ENCODE measurements around the gene SF3A1. TPM values are rescaled to one million over a fixed set of nuclear protein-coding genes. Genes with fewer than 3 reads are reported as not detected.

Gene SF3A1
- total and polyA plus RNA-seq, 2 of the 8 experiments (the other 6 are each of a cell fraction or from before 2014, with no cell fraction given) = 27.8 to 285 TPM

DNA sequence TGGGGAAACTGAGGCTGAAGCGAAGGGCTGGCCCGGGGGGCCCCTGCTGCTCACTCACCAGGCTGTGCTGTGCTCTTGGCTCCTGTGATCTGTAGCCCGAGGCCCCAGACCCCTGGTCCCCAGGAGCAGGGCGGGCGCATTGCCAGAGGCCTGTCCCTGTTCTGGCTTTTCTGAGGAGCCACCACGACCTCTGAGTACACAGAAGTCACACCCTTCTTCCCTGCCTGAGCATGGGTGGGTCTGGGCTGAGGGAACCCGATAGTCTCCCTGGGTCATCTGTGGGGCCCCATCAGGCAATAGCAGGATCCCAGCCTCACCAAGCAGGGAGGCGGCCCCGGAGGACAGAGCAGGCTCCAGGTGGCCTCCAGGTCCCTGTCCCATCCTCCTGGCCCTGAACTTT lies 72.5 kb downstream of the SF3A1 start:
- Histone ChIP-seq H3K9ac (replicated peaks in 1 of 4; ENCODE audit: extremely low read depth in 1 of 4, low read depth in 3 of 4, low read length in 3 of 4) (no peak overlapping the region), H2BK5ac (ENCODE audit: low read depth, low read length) (no peak overlapping the region), H3K79me1 (ENCODE audit: low read depth, low read length) (no peaks in the 10 kb centered on the region), H3K23ac (ENCODE audit: insufficient read length) (no peak overlapping the region), H3K4me2 (ENCODE audit: insufficient read depth in 1 of 2, low read depth in 2 of 2, low read length in 2 of 2) (no peak overlapping the region), H4K20me1 (replicated peaks in 1 of 2; ENCODE audit: control insufficient read depth in 1 of 2, insufficient read depth in 2 of 2, low read length in 2 of 2) (peaks cover 0 to 4% of the 10 kb centered on the region in 2 experiments), H4K91ac (replicated peaks; ENCODE audit: insufficient read length, low read length) (no peak overlapping the region), H2AK5ac (ENCODE audit: low read depth, low read length) (no peak overlapping the region), H4K5ac (ENCODE audit: insufficient read length, low read depth, low read length) (no peak overlapping the region), H3K27me3 (replicated peaks in 1 of 4; ENCODE audit: control insufficient read depth in 3 of 4, extremely low read depth in 1 of 4, insufficient read depth in 3 of 4, low read length in 3 of 4) (no peaks in the 10 kb centered on the region), H3K23me2 (ENCODE audit: low read depth, low read length) (peaks cover 9% of the 10 kb centered on the region; the same call in 1 of the 2 replicates), H2BK120ac (replicated peaks; ENCODE audit: low read depth, low read length) (no peak overlapping the region), H3K36me3 (ENCODE audit: control insufficient read depth in 2 of 4, insufficient read depth in 4 of 4, low read length in 3 of 4) (no peaks in the 10 kb centered on the region), H3K9me3 (ENCODE audit: insufficient read depth in 2 of 2, low read depth in 1 of 2, low read length in 1 of 2) (no peaks in the 10 kb centered on the region), H2BK12ac (ENCODE audit: low read depth, low read length) (no peak overlapping the region), H3K4me1 (replicated peaks in 1 of 4; ENCODE audit: control insufficient read depth in 3 of 4, insufficient read depth in 4 of 4, low read length in 3 of 4) (peaks cover 0 to 9% (median 6%) of the 10 kb centered on the region in 4 experiments; a peak in 6 of 7 replicates), H2BK15ac (ENCODE audit: low read length) (no peak overlapping the region), H2BK20ac (ENCODE audit: low read length) (no peak overlapping the region), H2AFZ (ENCODE audit: low read length) (no peak overlapping the region), H3K4me3 (ENCODE audit: extremely low read depth in 1 of 4, insufficient read depth in 2 of 4, low read depth in 3 of 4, low read length in 4 of 4) (no peak overlapping the region), H3K4ac (replicated peaks; ENCODE audit: insufficient read length, low read depth, low read length) (no peak overlapping the region), H4K8ac (ENCODE audit: extremely low read depth, insufficient read depth, low read length) (no peak overlapping the region), H3K56ac (replicated peaks; ENCODE audit: insufficient read length, low read depth, low read length) (no peak overlapping the region), H3K14ac (ENCODE audit: insufficient read length) (no peak overlapping the region), H3K79me2 (ENCODE audit: control insufficient read depth in 1 of 2, insufficient read depth in 2 of 2, low read length in 2 of 2) (no peaks in the 10 kb centered on the region), H3K27ac (ENCODE audit: low read depth, low read length) (no peak overlapping the region), H3K18ac (ENCODE audit: extremely low read depth, low read length) (no peak overlapping the region)
- CTCF ChIA-PET (ENCODE audit: partially characterized antibody) = interaction anchor here (0.9 to 9.1 kb wide), 5 partner anchors 14 to 54 kb away, joined by 3 to 203 read pairs (median 4); partner anchors contain the start of gene TBC1D10A
- WGBS, 2 experiments (ENCODE audit: extremely low coverage in 1 of 2, insufficient coverage in 1 of 2, insufficient read length in 1 of 2, insufficient replicate concordance in 2 of 2, low coverage in 1 of 2, low lambda C conversion rate in 2 of 2, missing lambda C conversion rate in 1 of 2) = 87% methylated on average over 9 of the region's 9 CpGs; no CpG with 5 or more reads in 1 of the 2 experiments
- DNase-seq (ENCODE audit: low read depth in 1 of 2, low spot score in 2 of 2) (no peak), FAIRE-seq (no peak)
- POLR2A ChIA-PET (ENCODE audit: partially characterized antibody) = interaction anchor here (1.3 kb wide), 1 partner anchor 89 kb away, joined by 3 read pairs; no protein-coding TSS in a partner anchor
- TF ChIP-seq RBBP5 (IDR thresholded peaks at IDR 0.05; ENCODE audit: borderline replicate concordance, low read depth, low read length) (no peak), POU5F1 (IDR thresholded peaks at IDR 0.05; ENCODE audit: low read depth, low read length) (no peak), YY1 (IDR thresholded peaks at IDR 0.05; ENCODE audit: low read depth, low read length) (no peak), TBP (IDR thresholded peaks at IDR 0.05; ENCODE audit: low read depth, low read length) (no peak), CREB1 (IDR thresholded peaks at IDR 0.05) (no peak), EGR1 (IDR thresholded peaks at IDR 0.05; ENCODE audit: borderline replicate concordance, low read depth, low read length) (no peak), NRF1 (IDR thresholded peaks at IDR 0.05; ENCODE audit: low read depth, low read length) (no peak), EP300 (IDR thresholded peaks at IDR 0.05; ENCODE audit: borderline replicate concordance in 1 of 2, low read depth in 2 of 2, low read length in 2 of 2) (no peak), ZNF274 (IDR thresholded peaks at IDR 0.05; ENCODE audit: borderline replicate concordance, extremely low read depth, low read length) (no peak), TEAD4 (IDR thresholded peaks at IDR 0.05; ENCODE audit: low read depth, low read length) (no peak), E2F6 (IDR thresholded peaks at IDR 0.05) (no peak), TAF1 (IDR thresholded peaks at IDR 0.05; ENCODE audit: low read depth, low read length) (no peak), CTBP2 (IDR thresholded peaks at IDR 0.05; ENCODE audit: borderline replicate concordance, insufficient read depth, insufficient read length, low read length) (no peak), CBX5 (IDR thresholded peaks at IDR 0.05; ENCODE audit: low read depth, low read length) (no peak)
